Mucosa of rectum (tissue), 2 donors: ENCODE results near the gene DGKQ.

Experiments
- H3K27ac ChIP-seq, 2 donors: one replicate each; pipeline ENCODE4 v1.7.0; 2013; ENCODE audit warnings: inconsistent platforms in 2 of 2, low read depth in 2 of 2, low read length in 2 of 2
- H3K27me3 ChIP-seq, 2 donors: one replicate each; pipeline ENCODE4 v1.7.0; 2013; ENCODE audit warnings: low read length in 2 of 2; ENCODE audit not compliant: control insufficient read depth in 2 of 2, insufficient read depth in 2 of 2
- H3K36me3 ChIP-seq, 2 donors: one replicate each; pipeline ENCODE4 v1.7.0; 2013; ENCODE audit warnings: low read length in 2 of 2; ENCODE audit not compliant: control insufficient read depth in 2 of 2, insufficient read depth in 2 of 2
- H3K4me1 ChIP-seq, 2 donors: one replicate each; pipeline ENCODE4 v1.7.0; 2013; ENCODE audit warnings: low read length in 2 of 2, mild to moderate bottlenecking in 1 of 2; ENCODE audit not compliant: control insufficient read depth in 2 of 2, insufficient read depth in 2 of 2
- H3K4me3 ChIP-seq, 2 donors: one replicate each; pipeline ENCODE4 v1.7.0; 2013; ENCODE audit warnings: low read length in 2 of 2
- H3K9ac ChIP-seq, 2 donors: one replicate each; pipeline ENCODE4 v1.7.0; 2013; ENCODE audit warnings: low read length in 2 of 2, low read depth in 1 of 2, mild to moderate bottlenecking in 1 of 2
- H3K9me3 ChIP-seq, 2 donors: one replicate each; pipeline ENCODE4 v1.7.0; 2013; ENCODE audit warnings: low read length in 2 of 2; ENCODE audit not compliant: control insufficient read depth in 2 of 2
- donor health status: healthy.
- donor health status: Normal muscosa, but diverticular disease.

DGKQ gene, protein sequence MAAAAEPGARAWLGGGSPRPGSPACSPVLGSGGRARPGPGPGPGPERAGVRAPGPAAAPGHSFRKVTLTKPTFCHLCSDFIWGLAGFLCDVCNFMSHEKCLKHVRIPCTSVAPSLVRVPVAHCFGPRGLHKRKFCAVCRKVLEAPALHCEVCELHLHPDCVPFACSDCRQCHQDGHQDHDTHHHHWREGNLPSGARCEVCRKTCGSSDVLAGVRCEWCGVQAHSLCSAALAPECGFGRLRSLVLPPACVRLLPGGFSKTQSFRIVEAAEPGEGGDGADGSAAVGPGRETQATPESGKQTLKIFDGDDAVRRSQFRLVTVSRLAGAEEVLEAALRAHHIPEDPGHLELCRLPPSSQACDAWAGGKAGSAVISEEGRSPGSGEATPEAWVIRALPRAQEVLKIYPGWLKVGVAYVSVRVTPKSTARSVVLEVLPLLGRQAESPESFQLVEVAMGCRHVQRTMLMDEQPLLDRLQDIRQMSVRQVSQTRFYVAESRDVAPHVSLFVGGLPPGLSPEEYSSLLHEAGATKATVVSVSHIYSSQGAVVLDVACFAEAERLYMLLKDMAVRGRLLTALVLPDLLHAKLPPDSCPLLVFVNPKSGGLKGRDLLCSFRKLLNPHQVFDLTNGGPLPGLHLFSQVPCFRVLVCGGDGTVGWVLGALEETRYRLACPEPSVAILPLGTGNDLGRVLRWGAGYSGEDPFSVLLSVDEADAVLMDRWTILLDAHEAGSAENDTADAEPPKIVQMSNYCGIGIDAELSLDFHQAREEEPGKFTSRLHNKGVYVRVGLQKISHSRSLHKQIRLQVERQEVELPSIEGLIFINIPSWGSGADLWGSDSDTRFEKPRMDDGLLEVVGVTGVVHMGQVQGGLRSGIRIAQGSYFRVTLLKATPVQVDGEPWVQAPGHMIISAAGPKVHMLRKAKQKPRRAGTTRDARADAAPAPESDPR

GRCh38 chr4:973431-974397 lies at the start of gene DGKQ:
Gene DGKQ (minus strand): TSS chr4:973569. CDS start chr4:973482, 87 bp downstream.
- no peaks in the 10 kb centered on the region for H3K27me3 ChIP-seq
- H3K27ac ChIP-seq: peak within 1 kb of the TSS; percentile 88 to 96
- no peaks in the 10 kb centered on the region for H3K36me3 ChIP-seq
- H3K9ac ChIP-seq: peak within 1 kb of the TSS; percentile 83 to 93
- H3K9me3 ChIP-seq: no peaks in the 10 kb centered on the region
- H3K4me3 ChIP-seq: peak within 1 kb of the TSS; percentile 76 to 79
- peaks cover 26% of the 10 kb centered on the region in 2 donors for H3K4me1 ChIP-seq

GRCh38 chr4:1022739-1023066 lies 49.3 kb upstream of the DGKQ start:
- Histone ChIP-seq H3K4me3 (no peak overlapping the region), H3K36me3 (peaks cover 7 to 9% of the 10 kb centered on the region in 2 donors), H3K27me3 (peaks cover 0 to 3% of the 10 kb centered on the region in 2 donors), H3K9me3 (no peaks in the 10 kb centered on the region), H3K4me1 (peaks cover 10 to 15% of the 10 kb centered on the region in 2 donors), H3K27ac (no peak overlapping the region), H3K9ac (no peak overlapping the region)

GRCh38 chr4:1022051-1022738 lies 48.8 kb upstream of the DGKQ start:
- Histone ChIP-seq H3K36me3 (peaks cover 7 to 9% of the 10 kb centered on the region in 2 donors), H3K27me3 (peaks cover 0 to 3% of the 10 kb centered on the region in 2 donors), H3K4me1 (peaks cover 10 to 15% of the 10 kb centered on the region in 2 donors), H3K9ac (no peak overlapping the region), H3K27ac (no peak overlapping the region), H3K9me3 (no peaks in the 10 kb centered on the region), H3K4me3 (peak overlapping the region in 1 of 2 donors; percentile 26)

DNA sequence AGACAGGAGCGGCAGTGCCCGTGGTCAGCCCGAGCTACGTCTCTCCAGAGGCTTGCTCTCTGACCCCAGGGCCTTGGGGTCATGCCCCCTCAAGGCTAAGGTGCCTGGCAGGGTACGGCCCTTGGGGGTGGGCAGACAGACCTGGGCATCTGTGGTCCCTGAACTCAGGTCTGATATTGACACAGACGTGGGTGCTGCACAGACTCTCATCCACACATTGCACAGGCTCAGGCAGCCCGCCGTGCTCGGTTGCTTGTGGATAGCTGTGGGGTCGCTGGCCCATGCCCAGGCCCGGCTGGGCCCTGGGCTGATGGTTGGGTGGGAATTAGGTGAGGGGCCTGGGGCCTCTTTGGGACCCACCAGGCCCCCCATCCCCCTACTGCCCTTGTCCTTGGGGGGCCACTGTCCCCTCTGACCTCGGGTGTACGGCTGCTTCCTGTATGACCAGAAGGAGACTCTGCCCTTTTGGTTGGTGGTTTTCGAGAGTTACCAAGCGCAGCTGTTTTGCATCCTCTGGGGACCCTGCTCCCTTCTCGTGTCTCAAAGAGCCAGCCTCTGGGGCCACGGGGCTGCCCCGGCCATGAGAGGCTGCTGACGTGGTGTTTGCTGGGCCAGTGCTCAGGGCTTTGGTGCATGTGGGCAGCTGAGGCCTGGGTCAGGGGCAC lies 48.1 kb upstream of the DGKQ start:
- Histone ChIP-seq H3K4me1 (peaks cover 10 to 15% of the 10 kb centered on the region in 2 donors), H3K4me3 (no peak overlapping the region), H3K27ac (no peak overlapping the region), H3K9ac (no peak overlapping the region), H3K9me3 (no peaks in the 10 kb centered on the region), H3K27me3 (peaks cover 0 to 3% of the 10 kb centered on the region in 2 donors), H3K36me3 (peaks cover 7 to 9% of the 10 kb centered on the region in 2 donors)

GRCh38 chr4:1019729-1020470 lies 46.5 kb upstream of the DGKQ start:
- Histone ChIP-seq H3K4me1 (peaks cover 7 to 10% of the 10 kb centered on the region in 2 donors), H3K9me3 (no peaks in the 10 kb centered on the region), H3K36me3 (no peaks in the 10 kb centered on the region), H3K27ac (no peak overlapping the region), H3K9ac (no peak overlapping the region), H3K4me3 (no peak overlapping the region), H3K27me3 (no peaks in the 10 kb centered on the region)

GRCh38 chr4:1019320-1019719 lies 46.0 kb upstream of the DGKQ start:
- Histone ChIP-seq H3K4me1 (peaks cover 7 to 10% of the 10 kb centered on the region in 2 donors), H3K36me3 (no peaks in the 10 kb centered on the region), H3K9ac (no peak overlapping the region), H3K27ac (no peak overlapping the region), H3K4me3 (no peak overlapping the region), H3K9me3 (no peaks in the 10 kb centered on the region), H3K27me3 (no peaks in the 10 kb centered on the region)

GRCh38 chr4:1018147-1019020 lies 45.0 kb upstream of the DGKQ start:
- H3K4me3 ChIP-seq: no peak overlapping the region
- no peaks in the 10 kb centered on the region for H3K27me3 ChIP-seq
- H3K9ac ChIP-seq: no peak overlapping the region
- H3K27ac ChIP-seq: no peak overlapping the region
- no peaks in the 10 kb centered on the region for H3K36me3 ChIP-seq
- peaks cover 7 to 10% of the 10 kb centered on the region in 2 donors for H3K4me1 ChIP-seq
- no peaks in the 10 kb centered on the region for H3K9me3 ChIP-seq

- no peaks in the 10 kb centered on the region for H3K9me3 ChIP-seq
- H3K27ac ChIP-seq: no peak overlapping the region
- no peaks in the 10 kb centered on the region for H3K27me3 ChIP-seq
- H3K4me3 ChIP-seq: no peak overlapping the region
- H3K9ac ChIP-seq: no peak overlapping the region
- no peaks in the 10 kb centered on the region for H3K36me3 ChIP-seq
- H3K4me1 ChIP-seq: peaks cover 6 to 10% of the 10 kb centered on the region in 2 donors
Observed at GRCh38 chr4:1017706-1018105, 44.3 kb upstream of the DGKQ start.
